SK-N-SH (cell line): ENCODE results near the gene DEFB125. TPM values are rescaled to one million over a fixed set of nuclear protein-coding genes. Genes with fewer than 3 reads are reported as not detected.

Experiments used
- CTCF ChIA-PET: fragments of 300-600, 350-600 bp; formaldehyde crosslinking; extraction: SDS; loops from one replicate; lab custom pipeline; 2021; lab: Yijun Ruan, JAX
- POLR2A ChIA-PET: fragments of 350-600 bp; sonication (Branson Sonifier 250); formaldehyde crosslinking; extraction: SDS; loops from one replicate; lab custom pipeline; 2020; ENCODE audit warnings: antibody characterized with exemption, inconsistent platforms; lab: Yijun Ruan, JAX
- DNase-seq: peaks from one replicate; pipeline ENCODE4 v3.0.0; 2012
- H2AFZ ChIP-seq: fragments of 200-600 bp; sonication (generic); 2 replicates; pipeline ENCODE4 v1.8.1; 2016; ENCODE audit warnings: antibody characterized with exemption, mild to moderate bottlenecking, low read depth
- H3F3A ChIP-seq: fragments of 200-600 bp; sonication (generic); replicated peaks from 2 replicates; pipeline ENCODE3; 2016; ENCODE audit warnings: antibody characterized with exemption, mild to moderate bottlenecking; ENCODE audit not compliant: insufficient read depth
- H3K27ac ChIP-seq, 2 experiments: fragments of 200-500 bp in 1 of 2; fragments of 200-600 bp in 1 of 2; sonication (Bioruptor generic) in 1 of 2; sonication (generic), shearing (Covaris generic) in 1 of 2; 2 replicates each; pipeline versions ENCODE4 v1.5.1 to v1.6.1; 2014 to 2016; ENCODE audit warnings: low read depth in 2 of 2, inconsistent platforms in 1 of 2, low read length in 1 of 2, mild to moderate bottlenecking in 1 of 2, mixed read lengths in 1 of 2
- H3K27me3 ChIP-seq: fragments of 200-600 bp; sonication (generic), shearing (Covaris generic); 2 replicates; pipeline ENCODE4 v1.6.1; 2016; ENCODE audit warnings: mixed run types; ENCODE audit not compliant: insufficient read depth
- H3K36me3 ChIP-seq, 2 experiments: fragments of 200-500 bp in 1 of 2; fragments of 200-600 bp in 1 of 2; sonication (Bioruptor generic) in 1 of 2; sonication (generic) in 1 of 2; replicated peaks in 1 of 2; 2 replicates each; pipeline versions ENCODE3 to v1.5.1; 2014 to 2016; ENCODE audit warnings: low read length in 1 of 2, mild to moderate bottlenecking in 1 of 2; ENCODE audit not compliant: insufficient read depth in 2 of 2, control insufficient read depth in 1 of 2
- H3K4me1 ChIP-seq, 2 experiments: fragments of 200-500 bp in 1 of 2; fragments of 200-600 bp in 1 of 2; sonication (Bioruptor generic) in 1 of 2; sonication (generic), shearing (Covaris generic) in 1 of 2; 2 replicates each; pipeline versions ENCODE4 v1.5.1 to v1.6.1; 2014 to 2016; ENCODE audit warnings: low read depth in 1 of 2, low read length in 1 of 2, mixed run types in 1 of 2; ENCODE audit not compliant: insufficient read depth in 2 of 2, control insufficient read depth in 1 of 2
- H3K4me2 ChIP-seq: fragments of 200-600 bp; sonication (generic), shearing (Covaris generic); 2 replicates; pipeline ENCODE4 v1.6.1; 2017; ENCODE audit warnings: mixed run types
- H3K4me3 ChIP-seq, 2 experiments: fragments of 200-500 bp in 1 of 2; fragments of 200-600 bp in 1 of 2; sonication (Bioruptor generic) in 1 of 2; sonication (generic), shearing (Covaris generic) in 1 of 2; 2 replicates each; pipeline versions ENCODE4 v1.5.1 to v1.8.1; 2014 to 2016; ENCODE audit warnings: low read depth in 2 of 2, inconsistent platforms in 1 of 2, low read length in 1 of 2, mild to moderate bottlenecking in 1 of 2, mixed read lengths in 1 of 2, moderate library complexity in 1 of 2
- H3K79me2 ChIP-seq: fragments of 200-600 bp; sonication (generic); 2 replicates; pipeline ENCODE4 v1.8.1; 2017; ENCODE audit warnings: mild to moderate bottlenecking; ENCODE audit not compliant: insufficient read depth
- H3K9ac ChIP-seq: fragments of 200-600 bp; sonication (generic); 2 replicates; pipeline ENCODE4 v1.6.1; 2017; ENCODE audit warnings: mixed run types
- H3K9me2 ChIP-seq: fragments of 200-600 bp; sonication (generic); 2 replicates; pipeline ENCODE4 v1.6.1; 2017; ENCODE audit warnings: mixed run types
- H3K9me3 ChIP-seq: fragments of 200-600 bp; sonication (generic); 2 replicates; pipeline ENCODE4 v1.6.1; 2017; ENCODE audit warnings: mixed run types, mild to moderate bottlenecking, moderate library complexity
- H4K20me1 ChIP-seq: fragments of 200-600 bp; sonication (generic); 2 replicates; pipeline ENCODE4 v1.6.1; 2017; ENCODE audit warnings: mild to moderate bottlenecking, mixed run types; ENCODE audit not compliant: insufficient read depth
- CHD2 ChIP-seq: fragments of 150-350 bp; IDR thresholded peaks from 2 replicates; pipeline ENCODE4 v1.6.1; 2018; ENCODE audit warnings: low read length; ENCODE audit not compliant: partially characterized antibody
- ELF1 ChIP-seq: IDR thresholded peaks from 2 replicates; pipeline ENCODE4 v1.4.0; 2012
- FOSL2 ChIP-seq: IDR thresholded peaks from 2 replicates; pipeline ENCODE4 v1.4.0; 2012; ENCODE audit warnings: low read depth, mild to moderate bottlenecking, moderate library complexity, borderline replicate concordance
- FOXJ3 ChIP-seq: sonication (generic); formaldehyde crosslinking; IDR thresholded peaks from 2 replicates; pipeline ENCODE4 v1.5.1; 2020; ENCODE audit warnings: mild to moderate bottlenecking, missing genetic modification reagents
- GABPA ChIP-seq: IDR thresholded peaks from 2 replicates; pipeline ENCODE4 v1.4.0; 2012; ENCODE audit warnings: low read depth, mild to moderate bottlenecking
- GATA2 ChIP-seq: sonication (generic); formaldehyde crosslinking; IDR thresholded peaks from 2 replicates; pipeline ENCODE4 v1.5.0; 2020; ENCODE audit warnings: mild to moderate bottlenecking, missing genetic modification reagents
- NRF1 ChIP-seq: IDR thresholded peaks from 2 replicates; pipeline ENCODE4 v1.6.1; 2012; ENCODE audit warnings: low read depth, mild to moderate bottlenecking, low read length
- POLR2AphosphoS5 ChIP-seq: IDR thresholded peaks from 2 replicates; pipeline ENCODE4 v1.6.1; 2012; ENCODE audit warnings: low read depth, low read length
- RAD21 ChIP-seq: IDR thresholded peaks from 2 replicates; pipeline ENCODE4 v1.6.1; 2012; ENCODE audit warnings: mild to moderate bottlenecking, low read length
- RFX5 ChIP-seq: IDR thresholded peaks from 2 replicates; pipeline ENCODE4 v1.6.1; 2012; ENCODE audit warnings: mild to moderate bottlenecking, improper control_type of control experiment, low read length
- RXRA ChIP-seq: IDR thresholded peaks from 2 replicates; pipeline ENCODE4 v1.4.0; 2012; ENCODE audit warnings: low read depth, mild to moderate bottlenecking, borderline replicate concordance
- SMC3 ChIP-seq: IDR thresholded peaks from 2 replicates; pipeline ENCODE4 v1.6.1; 2012; ENCODE audit warnings: low read depth, low read length, improper control_type of control experiment
- TAF1 ChIP-seq: IDR thresholded peaks from 2 replicates; pipeline ENCODE4 v1.6.1; 2012; ENCODE audit warnings: low read depth, mild to moderate bottlenecking, low read length, moderate library complexity, borderline replicate concordance
- TCF12 ChIP-seq: IDR thresholded peaks from 2 replicates; pipeline ENCODE4 v1.4.0; 2012
- YY1 ChIP-seq: IDR thresholded peaks from 2 replicates; pipeline ENCODE4 v1.4.0; 2012; ENCODE audit warnings: low read depth, mild to moderate bottlenecking
- WGBS: methylation state at CpG from one replicate; pipeline ENCODE4 v1.1.6; 2017; ENCODE audit warnings: low lambda C conversion rate; 5-methylcytosine and 5-hydroxymethylcytosine counted together
- polyA plus RNA-seq, 3 experiments: library from polyadenylated mRNA; depleted of rRNA; stranded (reverse); fragments of >200 nt; gene quantifications; 2 replicates each; pipeline ENCODE4 v1.2.3, GENCODE V29; 2012
- TF ChIP-seq, protein P1 (sequence below): IDR thresholded peaks from 2 replicates; pipeline ENCODE4 v1.6.1; 2012; ENCODE audit warnings: mild to moderate bottlenecking, low read depth, low read length, moderate library complexity
- TF ChIP-seq, protein P2 (sequence below): fragments of 200-600 bp; sonication (generic); IDR thresholded peaks from 2 replicates; pipeline ENCODE4 v1.6.1; 2017; ENCODE audit warnings: antibody characterized with exemption, mild to moderate bottlenecking, moderate library complexity
- TF ChIP-seq, protein P3 (sequence below): IDR thresholded peaks from 2 replicates; pipeline ENCODE4 v1.4.0; 2012; ENCODE audit warnings: low read depth, borderline replicate concordance

Gene DEFB125
- polyA plus RNA-seq, 1 of the 3 experiments (the other 2 are of a cell fraction): not detected

DNA sequence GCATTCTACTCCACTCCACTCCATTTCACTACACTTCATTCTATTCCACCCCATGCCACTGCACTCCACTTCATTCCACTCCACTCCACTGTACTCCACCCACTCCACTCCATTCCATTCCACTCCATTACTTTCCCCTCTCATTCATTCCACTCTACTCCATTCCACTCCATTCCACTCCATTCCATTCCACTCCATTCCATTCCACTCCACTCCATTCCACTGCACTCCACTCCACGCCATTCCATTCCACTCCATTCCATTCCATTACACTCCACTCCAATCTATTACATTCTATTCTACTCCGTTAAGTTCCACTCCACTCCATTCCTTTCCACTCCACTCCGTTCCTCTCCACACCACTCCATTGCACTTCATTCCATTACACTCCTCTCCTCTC lies 25.0 kb upstream of the DEFB125 start (continued):
- TF ChIP-seq, protein P1, sequence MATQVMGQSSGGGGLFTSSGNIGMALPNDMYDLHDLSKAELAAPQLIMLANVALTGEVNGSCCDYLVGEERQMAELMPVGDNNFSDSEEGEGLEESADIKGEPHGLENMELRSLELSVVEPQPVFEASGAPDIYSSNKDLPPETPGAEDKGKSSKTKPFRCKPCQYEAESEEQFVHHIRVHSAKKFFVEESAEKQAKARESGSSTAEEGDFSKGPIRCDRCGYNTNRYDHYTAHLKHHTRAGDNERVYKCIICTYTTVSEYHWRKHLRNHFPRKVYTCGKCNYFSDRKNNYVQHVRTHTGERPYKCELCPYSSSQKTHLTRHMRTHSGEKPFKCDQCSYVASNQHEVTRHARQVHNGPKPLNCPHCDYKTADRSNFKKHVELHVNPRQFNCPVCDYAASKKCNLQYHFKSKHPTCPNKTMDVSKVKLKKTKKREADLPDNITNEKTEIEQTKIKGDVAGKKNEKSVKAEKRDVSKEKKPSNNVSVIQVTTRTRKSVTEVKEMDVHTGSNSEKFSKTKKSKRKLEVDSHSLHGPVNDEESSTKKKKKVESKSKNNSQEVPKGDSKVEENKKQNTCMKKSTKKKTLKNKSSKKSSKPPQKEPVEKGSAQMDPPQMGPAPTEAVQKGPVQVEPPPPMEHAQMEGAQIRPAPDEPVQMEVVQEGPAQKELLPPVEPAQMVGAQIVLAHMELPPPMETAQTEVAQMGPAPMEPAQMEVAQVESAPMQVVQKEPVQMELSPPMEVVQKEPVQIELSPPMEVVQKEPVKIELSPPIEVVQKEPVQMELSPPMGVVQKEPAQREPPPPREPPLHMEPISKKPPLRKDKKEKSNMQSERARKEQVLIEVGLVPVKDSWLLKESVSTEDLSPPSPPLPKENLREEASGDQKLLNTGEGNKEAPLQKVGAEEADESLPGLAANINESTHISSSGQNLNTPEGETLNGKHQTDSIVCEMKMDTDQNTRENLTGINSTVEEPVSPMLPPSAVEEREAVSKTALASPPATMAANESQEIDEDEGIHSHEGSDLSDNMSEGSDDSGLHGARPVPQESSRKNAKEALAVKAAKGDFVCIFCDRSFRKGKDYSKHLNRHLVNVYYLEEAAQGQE: no peak
- TF ChIP-seq, protein P2, sequence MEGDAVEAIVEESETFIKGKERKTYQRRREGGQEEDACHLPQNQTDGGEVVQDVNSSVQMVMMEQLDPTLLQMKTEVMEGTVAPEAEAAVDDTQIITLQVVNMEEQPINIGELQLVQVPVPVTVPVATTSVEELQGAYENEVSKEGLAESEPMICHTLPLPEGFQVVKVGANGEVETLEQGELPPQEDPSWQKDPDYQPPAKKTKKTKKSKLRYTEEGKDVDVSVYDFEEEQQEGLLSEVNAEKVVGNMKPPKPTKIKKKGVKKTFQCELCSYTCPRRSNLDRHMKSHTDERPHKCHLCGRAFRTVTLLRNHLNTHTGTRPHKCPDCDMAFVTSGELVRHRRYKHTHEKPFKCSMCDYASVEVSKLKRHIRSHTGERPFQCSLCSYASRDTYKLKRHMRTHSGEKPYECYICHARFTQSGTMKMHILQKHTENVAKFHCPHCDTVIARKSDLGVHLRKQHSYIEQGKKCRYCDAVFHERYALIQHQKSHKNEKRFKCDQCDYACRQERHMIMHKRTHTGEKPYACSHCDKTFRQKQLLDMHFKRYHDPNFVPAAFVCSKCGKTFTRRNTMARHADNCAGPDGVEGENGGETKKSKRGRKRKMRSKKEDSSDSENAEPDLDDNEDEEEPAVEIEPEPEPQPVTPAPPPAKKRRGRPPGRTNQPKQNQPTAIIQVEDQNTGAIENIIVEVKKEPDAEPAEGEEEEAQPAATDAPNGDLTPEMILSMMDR: no peak
- TF ChIP-seq GABPA (no peak), NRF1 (no peak), FOSL2 (no peak), GATA2 (CRISPR knock-in tag) (no peak), TAF1 (no peak), SMC3 (no peak)
- TF ChIP-seq, protein P3, sequence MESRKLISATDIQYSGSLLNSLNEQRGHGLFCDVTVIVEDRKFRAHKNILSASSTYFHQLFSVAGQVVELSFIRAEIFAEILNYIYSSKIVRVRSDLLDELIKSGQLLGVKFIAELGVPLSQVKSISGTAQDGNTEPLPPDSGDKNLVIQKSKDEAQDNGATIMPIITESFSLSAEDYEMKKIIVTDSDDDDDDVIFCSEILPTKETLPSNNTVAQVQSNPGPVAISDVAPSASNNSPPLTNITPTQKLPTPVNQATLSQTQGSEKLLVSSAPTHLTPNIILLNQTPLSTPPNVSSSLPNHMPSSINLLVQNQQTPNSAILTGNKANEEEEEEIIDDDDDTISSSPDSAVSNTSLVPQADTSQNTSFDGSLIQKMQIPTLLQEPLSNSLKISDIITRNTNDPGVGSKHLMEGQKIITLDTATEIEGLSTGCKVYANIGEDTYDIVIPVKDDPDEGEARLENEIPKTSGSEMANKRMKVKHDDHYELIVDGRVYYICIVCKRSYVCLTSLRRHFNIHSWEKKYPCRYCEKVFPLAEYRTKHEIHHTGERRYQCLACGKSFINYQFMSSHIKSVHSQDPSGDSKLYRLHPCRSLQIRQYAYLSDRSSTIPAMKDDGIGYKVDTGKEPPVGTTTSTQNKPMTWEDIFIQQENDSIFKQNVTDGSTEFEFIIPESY: no peak

DNA sequence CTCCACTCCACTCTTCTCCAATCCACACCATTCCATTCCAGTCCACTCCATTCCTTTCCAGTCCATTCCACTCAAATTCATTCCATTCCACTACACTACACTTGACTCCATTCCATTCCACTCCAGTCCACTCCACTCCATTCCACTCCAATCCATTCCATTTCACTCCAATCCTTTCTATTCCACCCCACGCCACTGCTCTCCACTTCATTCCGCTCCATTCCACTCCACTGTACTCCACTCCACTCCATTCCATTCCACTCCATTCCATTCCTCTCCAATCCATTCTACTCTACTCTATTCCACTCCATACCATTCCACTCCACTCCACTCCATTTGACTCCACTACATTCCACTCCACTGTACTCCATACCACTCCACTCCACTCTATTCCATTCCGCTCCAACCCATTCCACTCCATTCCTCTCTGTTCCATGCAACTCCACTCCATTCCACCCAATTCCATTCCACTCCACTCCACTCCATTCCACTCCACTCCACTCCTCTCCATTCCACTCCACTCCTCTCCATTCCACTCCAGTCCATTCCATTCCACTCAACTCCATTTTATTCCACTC lies 23.4 kb upstream of the DEFB125 start:
- WGBS: 31% methylated on average over 3 of the region's 3 CpGs
- peaks cover 4% of the 10 kb centered on the region; the same call in 1 of the 2 replicates for H3K9me2 ChIP-seq
- no peaks in the 10 kb centered on the region for H3K36me3 ChIP-seq
- H3K4me3 ChIP-seq: no peak overlapping the region
- no peak overlapping the region for H2AFZ ChIP-seq
- no peak overlapping the region for H3K9ac ChIP-seq
- no peaks in the 10 kb centered on the region for H3K9me3 ChIP-seq
- no peaks in the 10 kb centered on the region for H3F3A ChIP-seq
- no peak for DNase-seq
- no peak overlapping the region for H3K27ac ChIP-seq
- CTCF ChIA-PET: no interaction called here
- no peaks in the 10 kb centered on the region; a peak in 1 of 4 replicates for H3K4me1 ChIP-seq
- H3K79me2 ChIP-seq: no peaks in the 10 kb centered on the region
- no peaks in the 10 kb centered on the region for H4K20me1 ChIP-seq
- H3K27me3 ChIP-seq: no peaks in the 10 kb centered on the region
- no peak overlapping the region for H3K4me2 ChIP-seq
- POLR2A ChIA-PET: no interaction called here
- TF ChIP-seq SMC3: no peak
- no peak for TF ChIP-seq CHD2
- TF ChIP-seq RAD21: no peak
- TF ChIP-seq, protein P3: no peak
- no peak for TF ChIP-seq POLR2AphosphoS5
- TF ChIP-seq FOXJ3: no peak
- TF ChIP-seq RFX5: no peak
- no peak for TF ChIP-seq ELF1
- no peak for TF ChIP-seq YY1
- TF ChIP-seq TCF12: no peak
- TF ChIP-seq GATA2 (CRISPR knock-in tag): no peak
- no peak for TF ChIP-seq RXRA
- TF ChIP-seq, protein P2: no peak
